ENCODE results near the gene NFIX.

DNA sequence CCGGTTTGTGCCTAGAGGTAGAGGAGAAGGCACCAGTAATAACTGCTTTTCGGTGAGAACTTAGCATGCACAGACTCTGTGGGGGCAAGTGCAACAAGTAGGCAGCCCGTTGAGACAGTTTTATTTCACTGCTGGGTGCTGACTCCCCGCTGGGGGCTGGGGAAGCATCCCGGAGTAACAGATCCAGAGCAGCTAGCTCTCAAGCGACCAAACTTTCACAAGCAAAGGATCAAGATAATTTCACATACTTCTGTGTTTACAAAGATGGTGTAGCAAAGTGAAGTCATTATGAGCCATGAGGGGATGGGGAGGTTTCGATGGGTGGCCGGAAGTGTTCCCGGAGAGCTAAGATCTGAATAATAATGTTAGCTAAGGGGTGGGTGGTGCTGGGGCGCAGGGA lies 125.5 kb downstream of the NFIX start:
- TF ChIP-seq, protein P1, sequence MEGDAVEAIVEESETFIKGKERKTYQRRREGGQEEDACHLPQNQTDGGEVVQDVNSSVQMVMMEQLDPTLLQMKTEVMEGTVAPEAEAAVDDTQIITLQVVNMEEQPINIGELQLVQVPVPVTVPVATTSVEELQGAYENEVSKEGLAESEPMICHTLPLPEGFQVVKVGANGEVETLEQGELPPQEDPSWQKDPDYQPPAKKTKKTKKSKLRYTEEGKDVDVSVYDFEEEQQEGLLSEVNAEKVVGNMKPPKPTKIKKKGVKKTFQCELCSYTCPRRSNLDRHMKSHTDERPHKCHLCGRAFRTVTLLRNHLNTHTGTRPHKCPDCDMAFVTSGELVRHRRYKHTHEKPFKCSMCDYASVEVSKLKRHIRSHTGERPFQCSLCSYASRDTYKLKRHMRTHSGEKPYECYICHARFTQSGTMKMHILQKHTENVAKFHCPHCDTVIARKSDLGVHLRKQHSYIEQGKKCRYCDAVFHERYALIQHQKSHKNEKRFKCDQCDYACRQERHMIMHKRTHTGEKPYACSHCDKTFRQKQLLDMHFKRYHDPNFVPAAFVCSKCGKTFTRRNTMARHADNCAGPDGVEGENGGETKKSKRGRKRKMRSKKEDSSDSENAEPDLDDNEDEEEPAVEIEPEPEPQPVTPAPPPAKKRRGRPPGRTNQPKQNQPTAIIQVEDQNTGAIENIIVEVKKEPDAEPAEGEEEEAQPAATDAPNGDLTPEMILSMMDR (conservative IDR thresholded peaks at IDR 0.05 in 1 of 2, IDR thresholded peaks at IDR 0.05 in 1 of 2; ENCODE audit: low read depth in 1 of 2, low read length in 2 of 2) = no peak
- no peak for TF ChIP-seq EZH2 (IDR thresholded peaks at IDR 0.05; ENCODE audit: low read length, missing control alignments)
